WI38 (cell line): ENCODE results near the gene LFNG.

Experiments used
- H3K4me3 ChIP-seq: 2 replicates; pipeline ENCODE4 v1.5.1; 2011; ENCODE audit warnings: low read depth, mild to moderate bottlenecking, control low read depth, low read length
- TF ChIP-seq, protein P1 (sequence below): IDR thresholded peaks from 2 replicates; pipeline ENCODE4 v1.5.1; 2012; ENCODE audit warnings: low read depth, mild to moderate bottlenecking, control low read depth, low read length

LFNG gene, protein sequence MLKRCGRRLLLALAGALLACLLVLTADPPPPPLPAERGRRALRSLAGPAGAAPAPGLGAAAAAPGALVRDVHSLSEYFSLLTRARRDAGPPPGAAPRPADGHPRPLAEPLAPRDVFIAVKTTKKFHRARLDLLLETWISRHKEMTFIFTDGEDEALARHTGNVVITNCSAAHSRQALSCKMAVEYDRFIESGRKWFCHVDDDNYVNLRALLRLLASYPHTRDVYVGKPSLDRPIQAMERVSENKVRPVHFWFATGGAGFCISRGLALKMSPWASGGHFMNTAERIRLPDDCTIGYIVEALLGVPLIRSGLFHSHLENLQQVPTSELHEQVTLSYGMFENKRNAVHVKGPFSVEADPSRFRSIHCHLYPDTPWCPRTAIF

DNA sequence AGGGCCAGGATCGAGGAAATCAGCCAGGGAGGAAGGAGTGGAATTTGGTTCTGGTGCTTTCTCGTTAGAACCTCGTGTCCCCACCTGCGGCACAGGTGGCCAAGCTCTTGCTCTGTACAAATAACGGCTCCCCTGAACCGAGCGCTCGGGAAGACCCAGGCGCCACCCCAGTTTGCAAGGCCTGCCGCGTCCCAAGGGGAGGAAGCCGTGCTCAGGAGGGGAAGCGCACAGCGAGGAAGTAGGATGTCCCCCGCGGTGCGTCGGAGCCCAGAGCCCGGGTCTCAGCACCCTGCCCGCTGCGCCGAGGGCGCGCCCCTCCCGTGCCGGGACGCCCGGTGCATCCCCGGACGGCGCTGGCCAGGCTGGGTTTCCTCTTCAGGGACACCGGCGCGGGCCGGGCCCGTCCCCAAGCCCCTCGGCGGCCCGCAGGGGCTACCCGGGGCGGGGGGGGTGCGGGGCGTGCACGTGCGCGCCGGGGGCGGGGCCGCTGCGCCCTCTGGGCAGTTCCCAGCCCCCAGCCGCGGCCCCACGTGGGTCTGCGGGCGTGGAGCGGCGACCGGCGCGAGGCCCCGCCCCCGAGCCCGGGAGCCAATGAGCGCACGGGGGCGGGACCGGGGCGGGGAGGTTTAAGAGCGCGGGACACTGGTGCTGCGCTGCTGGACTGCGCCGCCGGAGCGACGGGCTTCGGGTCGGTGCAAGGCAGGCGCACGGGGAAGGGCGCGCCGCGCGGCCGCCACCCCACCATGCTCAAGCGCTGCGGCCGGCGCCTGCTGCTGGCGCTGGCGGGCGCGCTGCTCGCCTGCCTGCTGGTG is at the start of gene LFNG:
Gene LFNG, plus strand, starts transcription at position 656 of the 812 bp plus-strand sequence. Its CDS starts 88 bp downstream, at position 744.
- TF ChIP-seq, protein P1, sequence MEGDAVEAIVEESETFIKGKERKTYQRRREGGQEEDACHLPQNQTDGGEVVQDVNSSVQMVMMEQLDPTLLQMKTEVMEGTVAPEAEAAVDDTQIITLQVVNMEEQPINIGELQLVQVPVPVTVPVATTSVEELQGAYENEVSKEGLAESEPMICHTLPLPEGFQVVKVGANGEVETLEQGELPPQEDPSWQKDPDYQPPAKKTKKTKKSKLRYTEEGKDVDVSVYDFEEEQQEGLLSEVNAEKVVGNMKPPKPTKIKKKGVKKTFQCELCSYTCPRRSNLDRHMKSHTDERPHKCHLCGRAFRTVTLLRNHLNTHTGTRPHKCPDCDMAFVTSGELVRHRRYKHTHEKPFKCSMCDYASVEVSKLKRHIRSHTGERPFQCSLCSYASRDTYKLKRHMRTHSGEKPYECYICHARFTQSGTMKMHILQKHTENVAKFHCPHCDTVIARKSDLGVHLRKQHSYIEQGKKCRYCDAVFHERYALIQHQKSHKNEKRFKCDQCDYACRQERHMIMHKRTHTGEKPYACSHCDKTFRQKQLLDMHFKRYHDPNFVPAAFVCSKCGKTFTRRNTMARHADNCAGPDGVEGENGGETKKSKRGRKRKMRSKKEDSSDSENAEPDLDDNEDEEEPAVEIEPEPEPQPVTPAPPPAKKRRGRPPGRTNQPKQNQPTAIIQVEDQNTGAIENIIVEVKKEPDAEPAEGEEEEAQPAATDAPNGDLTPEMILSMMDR, result no peak
- peak within 1 kb of the TSS; percentile 54 for H3K4me3 ChIP-seq

DNA sequence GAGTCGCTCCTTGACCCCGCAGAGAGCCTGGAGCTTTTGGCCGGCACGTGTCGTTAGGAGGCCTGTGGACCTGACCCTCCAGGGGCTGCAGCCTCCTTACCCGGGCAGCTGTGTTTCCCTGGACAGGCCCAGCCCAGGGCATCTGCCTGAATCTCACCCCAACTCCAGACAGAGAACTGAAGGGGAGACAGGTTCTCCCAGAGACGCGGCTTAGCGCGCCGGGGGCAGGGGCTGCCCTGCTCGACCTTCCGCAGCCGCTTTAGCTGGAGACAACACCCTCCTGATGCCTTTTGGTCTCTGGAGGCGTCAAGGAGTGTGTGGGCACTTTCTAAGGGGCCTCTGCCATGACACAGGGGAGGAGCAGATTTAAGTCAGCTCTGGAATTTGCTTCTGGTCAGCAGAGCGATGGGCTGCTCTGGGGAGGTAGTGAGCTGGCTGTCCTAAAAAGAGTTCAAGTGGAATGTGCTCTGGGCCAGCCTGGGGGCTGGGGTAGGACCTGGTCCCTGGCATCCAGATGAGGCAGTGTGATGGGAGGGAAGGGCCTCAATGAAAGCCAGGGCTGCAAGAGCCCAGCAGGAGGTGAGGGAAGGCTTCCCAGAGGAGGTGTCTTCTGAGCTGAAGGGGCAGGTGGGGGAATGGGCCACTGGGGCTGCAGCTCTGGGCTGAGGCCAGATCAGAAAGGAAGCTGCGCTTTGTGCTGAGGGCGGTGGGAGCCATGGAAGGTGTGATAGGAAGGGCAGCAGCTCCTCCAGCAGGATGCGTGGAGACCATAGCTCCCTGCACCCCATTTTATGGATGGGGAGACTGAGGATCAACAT is 49.2 kb upstream of the LFNG start:
- TF ChIP-seq, protein P1, result no peak
- H3K4me3 ChIP-seq, result no peak overlapping the region

DNA sequence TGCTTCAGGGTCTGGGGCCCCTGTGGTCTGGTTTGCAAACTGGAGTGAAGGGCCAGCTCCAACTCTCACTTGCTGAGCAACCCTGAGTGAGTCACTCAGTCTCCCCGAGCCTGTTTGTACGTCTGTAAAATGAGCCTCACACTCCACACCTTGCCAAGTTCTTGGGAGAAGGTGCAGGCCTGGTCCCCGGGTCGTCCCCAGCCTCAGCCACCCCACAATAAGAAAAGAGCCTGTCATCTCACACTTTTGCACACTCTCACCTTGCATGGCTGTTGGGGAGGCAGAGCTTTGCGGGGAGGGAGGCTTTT is 48.6 kb upstream of the LFNG start:
- TF ChIP-seq, protein P1, result no peak
- H3K4me3 ChIP-seq, result no peak overlapping the region

DNA sequence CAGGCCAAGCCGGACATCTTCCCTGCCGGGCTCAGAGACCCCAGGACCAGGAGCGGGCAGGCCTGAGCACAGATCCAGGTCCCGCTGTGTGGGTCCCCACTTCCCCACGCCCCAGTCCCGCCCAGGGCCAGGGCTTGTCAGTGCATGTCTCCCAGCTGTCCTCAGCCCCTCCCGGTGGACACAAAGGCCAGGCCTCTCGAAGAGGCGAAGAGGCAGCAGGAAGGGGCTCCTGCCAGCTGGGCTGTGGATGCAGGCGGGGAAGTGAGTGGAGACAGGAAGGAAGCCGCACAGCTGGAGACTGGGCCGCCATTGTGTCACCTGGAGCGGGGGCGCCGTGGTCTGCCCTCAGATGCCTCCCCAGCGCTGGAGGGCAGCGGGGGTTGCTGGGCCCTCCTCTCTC is 48.2 kb upstream of the LFNG start:
- TF ChIP-seq, protein P1, result no peak
- H3K4me3 ChIP-seq, result no peak overlapping the region

DNA sequence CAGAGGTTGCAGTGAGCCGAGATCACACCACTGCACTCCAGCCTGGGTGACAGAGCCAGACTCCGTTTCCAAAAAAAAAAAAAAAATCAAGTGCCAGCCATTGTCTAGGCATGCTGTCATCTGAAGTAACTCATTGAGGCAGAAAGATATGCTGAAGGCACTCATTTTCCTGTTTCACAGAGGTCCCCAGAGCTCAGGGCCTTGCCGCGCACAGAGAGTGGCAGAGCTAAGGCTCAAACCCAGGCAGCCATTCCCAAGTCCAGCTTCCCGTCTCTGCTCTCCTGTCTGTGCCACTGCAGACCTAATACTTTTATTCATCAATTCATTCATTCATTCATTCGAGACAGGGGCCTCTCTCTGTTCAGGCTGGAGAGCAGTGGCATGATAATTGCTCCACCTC is 46.8 kb upstream of the LFNG start:
- no peak overlapping the region for H3K4me3 ChIP-seq
- TF ChIP-seq, protein P1, result no peak

DNA sequence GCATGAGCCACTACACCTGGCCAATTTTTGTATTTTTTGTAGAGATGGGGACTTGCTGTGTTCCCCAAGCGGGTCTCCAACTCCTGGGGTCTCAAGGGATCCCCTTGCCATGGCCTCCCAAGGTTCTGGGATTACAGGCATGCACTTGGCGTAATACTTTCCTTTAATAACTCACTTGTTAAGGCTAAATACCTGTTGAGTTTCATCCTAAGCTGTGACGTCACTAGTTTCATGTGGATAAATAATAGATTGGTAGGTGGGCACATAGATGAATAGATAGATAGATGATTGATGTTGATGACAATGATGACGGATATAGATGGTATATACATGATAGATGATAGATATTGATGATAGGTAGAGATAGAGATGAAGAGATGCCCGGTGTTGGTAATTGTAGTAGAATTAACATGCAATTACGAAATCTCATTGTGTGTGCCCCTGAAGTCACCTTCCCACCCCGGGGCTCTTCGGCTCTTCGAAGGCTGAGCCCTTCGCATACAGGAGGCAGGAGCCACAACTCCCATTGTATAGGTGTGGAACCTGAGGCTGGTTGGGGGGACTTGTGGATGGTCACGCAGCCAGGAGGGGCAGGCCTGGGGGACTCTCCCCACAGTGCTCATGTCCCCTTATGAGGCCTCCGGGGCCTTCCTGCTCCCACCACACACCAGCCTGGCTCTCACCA is 45.9 kb upstream of the LFNG start:
- TF ChIP-seq, protein P1, result no peak
- no peak overlapping the region for H3K4me3 ChIP-seq
